ENCODE results near the gene OR9A2.

- no peak for TF ChIP-seq POLR2AphosphoS5 (IDR thresholded peaks at IDR 0.05; ENCODE audit: low read depth)
- TF ChIP-seq, protein P1, sequence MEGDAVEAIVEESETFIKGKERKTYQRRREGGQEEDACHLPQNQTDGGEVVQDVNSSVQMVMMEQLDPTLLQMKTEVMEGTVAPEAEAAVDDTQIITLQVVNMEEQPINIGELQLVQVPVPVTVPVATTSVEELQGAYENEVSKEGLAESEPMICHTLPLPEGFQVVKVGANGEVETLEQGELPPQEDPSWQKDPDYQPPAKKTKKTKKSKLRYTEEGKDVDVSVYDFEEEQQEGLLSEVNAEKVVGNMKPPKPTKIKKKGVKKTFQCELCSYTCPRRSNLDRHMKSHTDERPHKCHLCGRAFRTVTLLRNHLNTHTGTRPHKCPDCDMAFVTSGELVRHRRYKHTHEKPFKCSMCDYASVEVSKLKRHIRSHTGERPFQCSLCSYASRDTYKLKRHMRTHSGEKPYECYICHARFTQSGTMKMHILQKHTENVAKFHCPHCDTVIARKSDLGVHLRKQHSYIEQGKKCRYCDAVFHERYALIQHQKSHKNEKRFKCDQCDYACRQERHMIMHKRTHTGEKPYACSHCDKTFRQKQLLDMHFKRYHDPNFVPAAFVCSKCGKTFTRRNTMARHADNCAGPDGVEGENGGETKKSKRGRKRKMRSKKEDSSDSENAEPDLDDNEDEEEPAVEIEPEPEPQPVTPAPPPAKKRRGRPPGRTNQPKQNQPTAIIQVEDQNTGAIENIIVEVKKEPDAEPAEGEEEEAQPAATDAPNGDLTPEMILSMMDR (IDR thresholded peaks at IDR 0.05; ENCODE audit: insufficient read depth, low read length) = no peak
- TF ChIP-seq, protein P2, sequence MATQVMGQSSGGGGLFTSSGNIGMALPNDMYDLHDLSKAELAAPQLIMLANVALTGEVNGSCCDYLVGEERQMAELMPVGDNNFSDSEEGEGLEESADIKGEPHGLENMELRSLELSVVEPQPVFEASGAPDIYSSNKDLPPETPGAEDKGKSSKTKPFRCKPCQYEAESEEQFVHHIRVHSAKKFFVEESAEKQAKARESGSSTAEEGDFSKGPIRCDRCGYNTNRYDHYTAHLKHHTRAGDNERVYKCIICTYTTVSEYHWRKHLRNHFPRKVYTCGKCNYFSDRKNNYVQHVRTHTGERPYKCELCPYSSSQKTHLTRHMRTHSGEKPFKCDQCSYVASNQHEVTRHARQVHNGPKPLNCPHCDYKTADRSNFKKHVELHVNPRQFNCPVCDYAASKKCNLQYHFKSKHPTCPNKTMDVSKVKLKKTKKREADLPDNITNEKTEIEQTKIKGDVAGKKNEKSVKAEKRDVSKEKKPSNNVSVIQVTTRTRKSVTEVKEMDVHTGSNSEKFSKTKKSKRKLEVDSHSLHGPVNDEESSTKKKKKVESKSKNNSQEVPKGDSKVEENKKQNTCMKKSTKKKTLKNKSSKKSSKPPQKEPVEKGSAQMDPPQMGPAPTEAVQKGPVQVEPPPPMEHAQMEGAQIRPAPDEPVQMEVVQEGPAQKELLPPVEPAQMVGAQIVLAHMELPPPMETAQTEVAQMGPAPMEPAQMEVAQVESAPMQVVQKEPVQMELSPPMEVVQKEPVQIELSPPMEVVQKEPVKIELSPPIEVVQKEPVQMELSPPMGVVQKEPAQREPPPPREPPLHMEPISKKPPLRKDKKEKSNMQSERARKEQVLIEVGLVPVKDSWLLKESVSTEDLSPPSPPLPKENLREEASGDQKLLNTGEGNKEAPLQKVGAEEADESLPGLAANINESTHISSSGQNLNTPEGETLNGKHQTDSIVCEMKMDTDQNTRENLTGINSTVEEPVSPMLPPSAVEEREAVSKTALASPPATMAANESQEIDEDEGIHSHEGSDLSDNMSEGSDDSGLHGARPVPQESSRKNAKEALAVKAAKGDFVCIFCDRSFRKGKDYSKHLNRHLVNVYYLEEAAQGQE (IDR thresholded peaks at IDR 0.05; ENCODE audit: insufficient replicate concordance, low read depth) = no peak
Observed at GRCh38 chr7:142984297-142984696, 42.6 kb downstream of the OR9A2 start.

Data from HL-60 (cell line).